GM12878 (cell line): ENCODE measurements around the gene UBQLN1. TPM values are rescaled to one million over a fixed set of nuclear protein-coding genes. Genes with fewer than 3 reads are reported as not detected.

Source experiments
- ATF7 ChIP-seq: fragments of 450-650 bp; IDR thresholded peaks from 2 replicates; pipeline ENCODE4 v1.6.1; 2016; ENCODE audit warnings: low read depth, mild to moderate bottlenecking
- BCL11A ChIP-seq: IDR thresholded peaks from 2 replicates; pipeline ENCODE4 v1.6.1; 2011; ENCODE audit warnings: low read depth, low read length
- CHD2 ChIP-seq: IDR thresholded peaks from 2 replicates; pipeline ENCODE4 v1.6.1; 2011; ENCODE audit warnings: low read depth, low read length, improper control_type of control experiment, borderline replicate concordance
- CUX1 ChIP-seq: IDR thresholded peaks from 2 replicates; pipeline ENCODE4 v1.6.1; 2012; ENCODE audit warnings: improper control_type of control experiment, low read depth, low read length; ENCODE audit not compliant: insufficient replicate concordance
- EGR1 ChIP-seq, 2 experiments: IDR thresholded peaks; 1 replicate in 1 of 2; 2 replicates in 1 of 2; pipeline ENCODE4 v1.6.1; 2011 to 2012; ENCODE audit warnings: low read depth in 2 of 2, low read length in 2 of 2, borderline replicate concordance in 1 of 2, mild to moderate bottlenecking in 1 of 2, moderate library complexity in 1 of 2
- IKZF1 ChIP-seq: fragments of 450-650 bp; conservative IDR thresholded peaks from 2 replicates; pipeline ENCODE4 v1.6.1; 2017; ENCODE audit warnings: antibody characterized with exemption, mild to moderate bottlenecking
- IKZF2 ChIP-seq, 2 experiments: fragments of 450-650 bp; IDR thresholded peaks; 2 replicates each; pipeline ENCODE4 v1.6.1; 2017; ENCODE audit warnings: mild to moderate bottlenecking in 2 of 2, moderate library complexity in 2 of 2
- MEF2B ChIP-seq: fragments of 450-650 bp; IDR thresholded peaks from 2 replicates; pipeline ENCODE4 v1.6.1; 2018; ENCODE audit warnings: mild to moderate bottlenecking, moderate library complexity; ENCODE audit not compliant: partially characterized antibody, poor library complexity, severe bottlenecking
- MTA2 ChIP-seq: fragments of 450-650 bp; IDR thresholded peaks from 2 replicates; pipeline ENCODE4 v1.6.1; 2016; ENCODE audit warnings: low read depth, mild to moderate bottlenecking, moderate library complexity
- PAX8 ChIP-seq: fragments of 450-650 bp; IDR thresholded peaks from 2 replicates; pipeline ENCODE4 v1.6.1; 2017; ENCODE audit warnings: mild to moderate bottlenecking, moderate library complexity
- RBBP5 ChIP-seq: fragments of 200-600 bp; sonication (generic); conservative IDR thresholded peaks from 2 replicates; pipeline ENCODE4 v1.6.1; 2016
- YBX1 ChIP-seq: fragments of 450-650 bp; IDR thresholded peaks from 2 replicates; pipeline ENCODE4 v1.6.1; 2016; ENCODE audit warnings: antibody characterized with exemption
- YY1 ChIP-seq: IDR thresholded peaks from 2 replicates; pipeline ENCODE4 v1.6.1; 2011; ENCODE audit warnings: low read depth, mild to moderate bottlenecking, low read length
- ZBED1 ChIP-seq: IDR thresholded peaks from 2 replicates; pipeline ENCODE4 v1.6.1; 2016; ENCODE audit warnings: borderline replicate concordance
- ZNF592 ChIP-seq: fragments of 450-650 bp; IDR thresholded peaks from 2 replicates; pipeline ENCODE4 v1.6.1; 2017; ENCODE audit warnings: mild to moderate bottlenecking, moderate library complexity
- polyA plus RNA-seq, 11 experiments: library from polyadenylated mRNA; depleted of rRNA in 4 of 11; unstranded in 6 of 11; stranded (reverse) in 5 of 11; fragments of >200 nt; fragmentation: Nextera tagmentation in 4 of 11; fragmentation: Illumina TruSeq in 1 of 11; extraction: Ambion mirVana in 4 of 11; extraction: Trizol in 1 of 11; gene quantifications; 1 replicate in 1 of 11; 2 replicates in 10 of 11; pipeline versions ENCODE4 v1.2.1 to v1.2.3, GENCODE V29; 2011 to 2016; ENCODE audit warnings: inconsistent platforms in 2 of 11, missing spikeins in 2 of 11, low read depth in 1 of 11
- total RNA-seq, 4 experiments: library from RNA; depleted of rRNA in 3 of 4; stranded (reverse); fragments of >200 nt in 3 of 4; fragmentation: Illumina TruSeq in 1 of 4; extraction: Trizol in 1 of 4; gene quantifications; 2 replicates each; pipeline versions ENCODE4 v1.2.1 to v1.2.3, GENCODE V29; 2013 to 2021
- TF ChIP-seq, protein P1 (sequence below): fragments of 450-650 bp; IDR thresholded peaks from 2 replicates; pipeline ENCODE4 v1.6.1; 2018; ENCODE audit warnings: mild to moderate bottlenecking, low read depth, moderate library complexity; ENCODE audit not compliant: partially characterized antibody
- TF ChIP-seq, protein P2 (sequence below): fragments of 450-650 bp; IDR thresholded peaks from 2 replicates; pipeline ENCODE4 v1.6.1; 2017; ENCODE audit warnings: low read depth, mild to moderate bottlenecking, moderate library complexity

Gene UBQLN1
- total and polyA plus RNA-seq, 10 of the 15 experiments (the other 5 are each of a cell fraction or from before 2014, with no cell fraction given), result 12.4 to 118 (median 66.1) TPM

- no peak for TF ChIP-seq RBBP5
- TF ChIP-seq BCL11A, result no peak
- TF ChIP-seq, protein P1, sequence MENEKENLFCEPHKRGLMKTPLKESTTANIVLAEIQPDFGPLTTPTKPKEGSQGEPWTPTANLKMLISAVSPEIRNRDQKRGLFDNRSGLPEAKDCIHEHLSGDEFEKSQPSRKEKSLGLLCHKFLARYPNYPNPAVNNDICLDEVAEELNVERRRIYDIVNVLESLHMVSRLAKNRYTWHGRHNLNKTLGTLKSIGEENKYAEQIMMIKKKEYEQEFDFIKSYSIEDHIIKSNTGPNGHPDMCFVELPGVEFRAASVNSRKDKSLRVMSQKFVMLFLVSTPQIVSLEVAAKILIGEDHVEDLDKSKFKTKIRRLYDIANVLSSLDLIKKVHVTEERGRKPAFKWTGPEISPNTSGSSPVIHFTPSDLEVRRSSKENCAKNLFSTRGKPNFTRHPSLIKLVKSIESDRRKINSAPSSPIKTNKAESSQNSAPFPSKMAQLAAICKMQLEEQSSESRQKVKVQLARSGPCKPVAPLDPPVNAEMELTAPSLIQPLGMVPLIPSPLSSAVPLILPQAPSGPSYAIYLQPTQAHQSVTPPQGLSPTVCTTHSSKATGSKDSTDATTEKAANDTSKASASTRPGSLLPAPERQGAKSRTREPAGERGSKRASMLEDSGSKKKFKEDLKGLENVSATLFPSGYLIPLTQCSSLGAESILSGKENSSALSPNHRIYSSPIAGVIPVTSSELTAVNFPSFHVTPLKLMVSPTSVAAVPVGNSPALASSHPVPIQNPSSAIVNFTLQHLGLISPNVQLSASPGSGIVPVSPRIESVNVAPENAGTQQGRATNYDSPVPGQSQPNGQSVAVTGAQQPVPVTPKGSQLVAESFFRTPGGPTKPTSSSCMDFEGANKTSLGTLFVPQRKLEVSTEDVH, result no peak
- TF ChIP-seq MEF2B, result no peak
- no peak for TF ChIP-seq ZNF592
- TF ChIP-seq ATF7, result no peak
- TF ChIP-seq, protein P2, sequence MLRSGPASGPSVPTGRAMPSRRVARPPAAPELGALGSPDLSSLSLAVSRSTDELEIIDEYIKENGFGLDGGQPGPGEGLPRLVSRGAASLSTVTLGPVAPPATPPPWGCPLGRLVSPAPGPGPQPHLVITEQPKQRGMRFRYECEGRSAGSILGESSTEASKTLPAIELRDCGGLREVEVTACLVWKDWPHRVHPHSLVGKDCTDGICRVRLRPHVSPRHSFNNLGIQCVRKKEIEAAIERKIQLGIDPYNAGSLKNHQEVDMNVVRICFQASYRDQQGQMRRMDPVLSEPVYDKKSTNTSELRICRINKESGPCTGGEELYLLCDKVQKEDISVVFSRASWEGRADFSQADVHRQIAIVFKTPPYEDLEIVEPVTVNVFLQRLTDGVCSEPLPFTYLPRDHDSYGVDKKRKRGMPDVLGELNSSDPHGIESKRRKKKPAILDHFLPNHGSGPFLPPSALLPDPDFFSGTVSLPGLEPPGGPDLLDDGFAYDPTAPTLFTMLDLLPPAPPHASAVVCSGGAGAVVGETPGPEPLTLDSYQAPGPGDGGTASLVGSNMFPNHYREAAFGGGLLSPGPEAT, result peak; percentile 38; the same call in 1 of the 2 replicates
- TF ChIP-seq IKZF1, result peak; percentile 74
- no peak for TF ChIP-seq ZBED1
- peak; percentile 85 to 88 for TF ChIP-seq IKZF2 (IDR thresholded peaks at IDR 0.05)
- TF ChIP-seq EGR1 (IDR thresholded peaks at IDR 0.05; ENCODE audit: borderline replicate concordance in 1 of 2, low read depth in 2 of 2, low read length in 2 of 2), result no peak
- no peak for TF ChIP-seq PAX8
- TF ChIP-seq YBX1, result no peak
- TF ChIP-seq MTA2, result peak; percentile 46
- no peak for TF ChIP-seq CHD2
- no peak for TF ChIP-seq YY1
- TF ChIP-seq CUX1, result no peak
Measured at GRCh38 chr9:83754383-83754977, 46.7 kb upstream of the UBQLN1 start (continued).
